HepG2 (cell line): Measurements from ENCODE around the gene PFN4. TPM values are rescaled to one million over a fixed set of nuclear protein-coding genes. Genes with fewer than 3 reads are reported as not detected.

ENCODE experiments used
- ATF2 ChIP-seq: sonication (generic); formaldehyde crosslinking; IDR thresholded peaks from 2 replicates; pipeline ENCODE4 v1.4.0; 2020; ENCODE audit warnings: missing genetic modification reagents
- ATF5 ChIP-seq: sonication (generic); formaldehyde crosslinking; IDR thresholded peaks from 2 replicates; pipeline ENCODE4 v1.4.0; 2020; ENCODE audit warnings: mild to moderate bottlenecking, low read depth, missing genetic modification reagents
- FOXM1 ChIP-seq: sonication (generic); formaldehyde crosslinking; IDR thresholded peaks from 2 replicates; pipeline ENCODE4 v1.5.0; 2020; ENCODE audit warnings: missing genetic modification reagents
- FOXP1 ChIP-seq, 2 experiments: fragments of 450-650 bp in 1 of 2; IDR thresholded peaks; 2 replicates each; pipeline ENCODE4 v1.6.1; 2017 to 2018; ENCODE audit warnings: antibody characterized with exemption in 1 of 2
- GATAD1 ChIP-seq: IDR thresholded peaks from 2 replicates; pipeline ENCODE4 v1.6.1; 2016; ENCODE audit warnings: missing genetic modification reagents, missing compliant biosample characterization
- KAT7 ChIP-seq: IDR thresholded peaks from 2 replicates; pipeline ENCODE4 v1.6.1; 2018; ENCODE audit warnings: borderline replicate concordance, missing compliant biosample characterization
- MXD3 ChIP-seq: IDR thresholded peaks from 2 replicates; pipeline ENCODE4 v1.6.1; 2016; ENCODE audit warnings: mild to moderate bottlenecking, missing biosample characterization, missing genetic modification reagents
- NCOA2 ChIP-seq: sonication (generic); formaldehyde crosslinking; IDR thresholded peaks from 2 replicates; pipeline ENCODE4 v1.8.0; 2022; ENCODE audit warnings: inconsistent platforms
- NFE2 ChIP-seq: sonication (generic); formaldehyde crosslinking; IDR thresholded peaks from 2 replicates; pipeline ENCODE4 v1.4.0; 2020; ENCODE audit warnings: missing genetic modification reagents
- PBX3 ChIP-seq: sonication (generic); formaldehyde crosslinking; IDR thresholded peaks from 2 replicates; pipeline ENCODE4 v1.8.1; 2023; ENCODE audit warnings: missing genetic modification reagents, inconsistent platforms, borderline replicate concordance
- YY1 ChIP-seq: IDR thresholded peaks from 2 replicates; pipeline ENCODE4 v1.6.1; 2011; ENCODE audit warnings: low read length, low read depth, moderate library complexity, mild to moderate bottlenecking; ENCODE audit not compliant: insufficient read depth, insufficient replicate concordance
- ZNF180 ChIP-seq: sonication (generic); formaldehyde crosslinking; IDR thresholded peaks from 2 replicates; pipeline ENCODE4 v1.4.0; 2020; ENCODE audit warnings: low read depth, missing genetic modification reagents, borderline replicate concordance
- ZNF333 ChIP-seq: sonication (generic); formaldehyde crosslinking; IDR thresholded peaks from 2 replicates; pipeline ENCODE4 v1.4.0; 2020; ENCODE audit warnings: mild to moderate bottlenecking, missing genetic modification reagents, borderline replicate concordance
- ZNF574 ChIP-seq: sonication (generic); formaldehyde crosslinking; IDR thresholded peaks from 2 replicates; pipeline ENCODE4 v1.4.0; 2020; ENCODE audit warnings: missing genetic modification reagents
- ZNF709 ChIP-seq: sonication (generic); formaldehyde crosslinking; IDR thresholded peaks from 2 replicates; pipeline ENCODE4 v1.5.0; 2020; ENCODE audit warnings: mild to moderate bottlenecking, missing genetic modification reagents
- ZNF737 ChIP-seq: sonication (generic); formaldehyde crosslinking; IDR thresholded peaks from 2 replicates; pipeline ENCODE4 v1.5.0; 2020; ENCODE audit warnings: missing genetic modification reagents, mild to moderate bottlenecking, borderline replicate concordance
- ZNF883 ChIP-seq: sonication (generic); formaldehyde crosslinking; IDR thresholded peaks from 2 replicates; pipeline ENCODE4 v1.5.1; 2020; ENCODE audit warnings: mild to moderate bottlenecking, missing genetic modification reagents; ENCODE audit errors: not compliant biosample characterization
- polyA plus RNA-seq, 8 experiments: library from polyadenylated mRNA; depleted of rRNA in 3 of 8; stranded (reverse) in 7 of 8; unstranded in 1 of 8; fragments of >200 nt; fragmentation: Illumina TruSeq in 4 of 8; extraction: Trizol in 4 of 8; gene quantifications; 2 replicates each; pipeline versions ENCODE4 v1.2.1 to v1.2.3, GENCODE V29; 2011 to 2016; ENCODE audit warnings: low read depth in 4 of 8, missing spikeins in 1 of 8, mixed read lengths in 1 of 8; ENCODE audit not compliant: insufficient read depth in 1 of 8
- total RNA-seq, 5 experiments: library from RNA; depleted of rRNA; stranded (reverse); fragments of >200 nt; fragmentation: Illumina TruSeq; extraction: Trizol; gene quantifications; 2 replicates each; pipeline ENCODE4 v1.2.3, GENCODE V29; 2016; ENCODE audit warnings: low read depth in 1 of 5

PFN4 gene
- total and polyA plus RNA-seq, 2 of the 13 experiments (the other 11 are each of a cell fraction or from before 2014, with no cell fraction given), result 0.12 to 0.20 TPM

- TF ChIP-seq ATF2 (CRISPR knock-in tag) (peak; percentile 80), GATAD1 (CRISPR knock-in tag) (0 out of 2 replicates have a peak, but pooled peaks have one; percentile 21), ATF5 (CRISPR knock-in tag) (no peak; the same call in 1 of the 2 replicates), FOXP1 (IDR thresholded peaks at IDR 0.05) (no peak; the same call in 1 of the 2 replicates), FOXP1 (CRISPR knock-in tag; IDR thresholded peaks at IDR 0.05) (peak; percentile 59; the same call in 1 of the 2 replicates), ZNF333 (CRISPR knock-in tag) (no peak), ZNF709 (CRISPR knock-in tag) (peak; percentile 94), FOXM1 (no peak), NCOA2 (peak; percentile 34; the same call in 1 of the 2 replicates), YY1 (peak; percentile 89), ZNF180 (no peak), NFE2 (CRISPR knock-in tag) (no peak), ZNF574 (peak; percentile 13), PBX3 (CRISPR knock-in tag) (no peak; the same call in 1 of the 2 replicates), MXD3 (CRISPR knock-in tag) (peak; percentile 73; the same call in 1 of the 2 replicates), KAT7 (CRISPR knock-in tag) (peak; percentile 74; the same call in 1 of the 2 replicates), ZNF883 (CRISPR knock-in tag) (no peak), ZNF737 (CRISPR knock-in tag) (0 out of 2 replicates have a peak, but pooled peaks have one; percentile 13)
Measured at GRCh38 chr2:24083567-24084385, 39.4 kb downstream of the PFN4 start (continued).
